Mammary epithelial cell (primary cell): ENCODE results near the gene CELF2.

Experiments used
- CTCF ChIP-seq, 2 donors: IDR thresholded peaks in 1 of 2; conservative IDR thresholded peaks in 1 of 2; 2 replicates each; pipeline ENCODE4 v1.5.1; 2011 to 2012; ENCODE audit warnings: inconsistent platforms in 2 of 2, low read length in 2 of 2, mild to moderate bottlenecking in 2 of 2, control low read depth in 1 of 2, low read depth in 1 of 2; ENCODE audit not compliant: insufficient read depth in 1 of 2; ENCODE audit errors: extremely low read depth in 1 of 2
- EZH2 ChIP-seq: IDR thresholded peaks from 2 replicates; pipeline ENCODE4 v1.6.1; 2012; ENCODE audit warnings: low read length, inconsistent platforms, borderline replicate concordance

- TF ChIP-seq CTCF (conservative IDR thresholded peaks at IDR 0.05 in 1 of 2, IDR thresholded peaks at IDR 0.05 in 1 of 2; ENCODE audit: extremely low read depth in 1 of 2, insufficient read depth in 1 of 2, low read depth in 1 of 2, low read length in 2 of 2) (no peak), EZH2 (no peak)
Measured at GRCh38 chr10:11294831-11295450, 277.3 kb downstream of the CELF2 start.
